Measurements from ENCODE around the gene TDRD7. TPM values are rescaled to one million over a fixed set of nuclear protein-coding genes. Genes with fewer than 3 reads are reported as not detected.

Gene TDRD7
- total and polyA plus RNA-seq, 2 experiments from 2014 or later, result 10.4 to 18.2 TPM

DNA sequence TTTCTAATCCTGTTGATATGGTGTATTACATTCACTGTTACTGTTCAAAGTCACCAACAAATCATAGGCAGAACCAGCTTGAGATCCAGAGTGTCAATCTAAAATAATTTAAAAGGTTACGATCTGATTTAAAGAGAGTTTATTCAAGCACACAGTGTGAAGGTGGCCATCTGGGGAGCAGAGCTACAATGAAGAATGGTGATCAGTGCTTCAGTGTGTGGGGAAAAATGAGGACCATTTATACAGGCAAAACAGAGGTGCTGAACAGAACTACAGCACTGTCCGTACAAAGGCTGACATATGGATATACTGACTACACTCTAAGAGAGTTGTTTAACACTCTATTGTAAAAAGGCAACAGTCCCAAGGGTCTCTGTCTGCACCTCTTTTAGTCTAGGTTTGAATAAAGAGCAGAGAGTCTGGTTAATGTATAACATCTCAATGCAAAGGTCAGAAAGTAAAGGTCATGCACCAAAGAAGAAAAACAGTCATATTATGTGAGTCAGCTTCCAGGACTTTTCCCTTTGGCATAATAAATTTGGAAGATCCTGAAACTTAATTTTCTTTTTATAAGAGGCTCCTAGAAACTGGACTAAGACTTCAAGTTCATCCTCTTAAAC lies 29.7 kb upstream of the TDRD7 start:
- Histone ChIP-seq H3K79me2 (no peaks in the 10 kb centered on the region), H3K9me3 (ENCODE audit: low read depth) (no peaks in the 10 kb centered on the region), H3K27me3 (no peaks in the 10 kb centered on the region), H2AFZ (no peak overlapping the region), H3K36me3 (replicated peaks; ENCODE audit: insufficient read depth, low read depth) (no peaks in the 10 kb centered on the region), H3K27ac (peak overlapping the region; percentile 87), H3K9me2 (replicated peaks; ENCODE audit: insufficient read depth) (no peaks in the 10 kb centered on the region), H3K4me3 (no peak overlapping the region), H3K4me2 (peak overlapping the region; percentile 61), H3K4me1 (ENCODE audit: insufficient read depth) (peaks cover 29% of the 10 kb centered on the region), H4K20me1 (ENCODE audit: insufficient read depth, poor library complexity, severe bottlenecking) (no peaks in the 10 kb centered on the region)
- peak; percentile 34 for DNase-seq (ENCODE audit: low spot score)
- WGBS (ENCODE audit: low lambda C conversion rate, missing lambda C conversion rate), result 48% methylated on average over 2 of the region's 2 CpGs
- no peak for TF ChIP-seq CTCF (IDR thresholded peaks at IDR 0.05; ENCODE audit: poor library complexity)
- no peak for TF ChIP-seq EZH2phosphoT487 (IDR thresholded peaks at IDR 0.05; ENCODE audit: low read depth, severe bottlenecking, unreplicated experiment)
- no peak for TF ChIP-seq EZH2 (IDR thresholded peaks at IDR 0.05; ENCODE audit: borderline replicate concordance)

GRCh38 chr9:97384406-97385262 lies 27.3 kb upstream of the TDRD7 start:
- H3K27me3 ChIP-seq, result no peaks in the 10 kb centered on the region
- H3K9me3 ChIP-seq (ENCODE audit: low read depth), result no peaks in the 10 kb centered on the region
- H3K79me2 ChIP-seq, result no peaks in the 10 kb centered on the region
- H3K9me2 ChIP-seq (replicated peaks; ENCODE audit: insufficient read depth), result no peaks in the 10 kb centered on the region
- TF ChIP-seq EZH2 (IDR thresholded peaks at IDR 0.05; ENCODE audit: borderline replicate concordance) (no peak), CTCF (IDR thresholded peaks at IDR 0.05; ENCODE audit: poor library complexity) (no peak), EZH2phosphoT487 (IDR thresholded peaks at IDR 0.05; ENCODE audit: low read depth, severe bottlenecking, unreplicated experiment) (no peak)
- no peak overlapping the region for H3K4me3 ChIP-seq
- H2AFZ ChIP-seq, result no peak overlapping the region
- DNase-seq (ENCODE audit: low spot score), result no peak
- no peaks in the 10 kb centered on the region for H3K36me3 ChIP-seq (replicated peaks; ENCODE audit: insufficient read depth, low read depth)
- H3K4me1 ChIP-seq (ENCODE audit: insufficient read depth), result peaks cover 29% of the 10 kb centered on the region
- WGBS (ENCODE audit: low lambda C conversion rate, missing lambda C conversion rate), result 74% methylated on average over 5 of the region's 5 CpGs
- H3K27ac ChIP-seq, result peak overlapping the region; percentile 58
- no peak overlapping the region for H3K4me2 ChIP-seq
- H4K20me1 ChIP-seq (ENCODE audit: insufficient read depth, poor library complexity, severe bottlenecking), result no peaks in the 10 kb centered on the region

- Histone ChIP-seq H3K79me2 (no peaks in the 10 kb centered on the region), H3K27me3 (no peaks in the 10 kb centered on the region), H3K4me1 (ENCODE audit: insufficient read depth) (peaks cover 29% of the 10 kb centered on the region), H3K27ac (peak overlapping the region; percentile 27), H3K9me2 (replicated peaks; ENCODE audit: insufficient read depth) (no peaks in the 10 kb centered on the region), H3K9me3 (ENCODE audit: low read depth) (no peaks in the 10 kb centered on the region), H3K4me2 (no peak overlapping the region), H3K36me3 (replicated peaks; ENCODE audit: insufficient read depth, low read depth) (no peaks in the 10 kb centered on the region), H3K4me3 (no peak overlapping the region), H2AFZ (no peak overlapping the region), H4K20me1 (ENCODE audit: insufficient read depth, poor library complexity, severe bottlenecking) (no peaks in the 10 kb centered on the region)
- TF ChIP-seq CTCF (IDR thresholded peaks at IDR 0.05; ENCODE audit: poor library complexity) (no peak), EZH2phosphoT487 (IDR thresholded peaks at IDR 0.05; ENCODE audit: low read depth, severe bottlenecking, unreplicated experiment) (no peak), EZH2 (IDR thresholded peaks at IDR 0.05; ENCODE audit: borderline replicate concordance) (no peak)
- 94% methylated on average over 13 of the region's 15 CpGs for WGBS (ENCODE audit: low lambda C conversion rate, missing lambda C conversion rate)
- DNase-seq (ENCODE audit: low spot score), result no peak
Observed at GRCh38 chr9:97385626-97386264, 26.2 kb upstream of the TDRD7 start.

Data from hepatocyte (in vitro differentiated cells).